NCI-H460 (cell line): ENCODE measurements around the gene ARMC9. TPM values are rescaled to one million over a fixed set of nuclear protein-coding genes. Genes with fewer than 3 reads are reported as not detected.

Source experiments
- DNase-seq: peaks from one replicate; pipeline ENCODE4 v3.0.0-alpha.2; 2016; ENCODE audit warnings: low read depth; ENCODE audit errors: extremely low read depth
- total RNA-seq: library from RNA; depleted of rRNA; stranded (reverse); fragments of >200 nt; shearing (Covaris generic); gene quantifications from 2 replicates; pipeline ENCODE4 v1.2.3, GENCODE V29; 2014

The ARMC9 gene
- total RNA-seq, 1 experiment from 2014 or later: 8.9 TPM

GRCh38 chr2:231306791-231307393 lies 108.5 kb downstream of the ARMC9 start:
- no peak for DNase-seq

DNA sequence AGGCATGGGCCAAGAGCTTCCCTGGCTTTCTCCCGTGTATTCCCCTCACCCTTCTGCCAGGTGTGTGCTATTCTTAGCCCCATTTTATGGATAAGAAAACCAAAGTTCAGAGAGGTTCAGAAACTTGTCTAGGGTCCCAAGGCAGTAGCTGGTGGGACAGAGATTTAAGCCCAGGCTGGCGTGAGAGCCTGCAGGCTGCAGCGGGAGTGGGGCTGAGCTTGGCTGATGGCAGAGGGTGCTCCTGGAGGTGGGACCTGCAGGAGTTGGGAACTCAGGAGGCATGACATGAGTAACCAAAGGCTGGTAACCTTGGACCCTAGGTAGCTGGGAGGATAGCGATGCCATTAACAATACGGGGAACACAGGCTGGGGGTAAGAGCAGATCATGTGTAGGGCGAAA lies 109.8 kb downstream of the ARMC9 start:
- no peak for DNase-seq

DNA sequence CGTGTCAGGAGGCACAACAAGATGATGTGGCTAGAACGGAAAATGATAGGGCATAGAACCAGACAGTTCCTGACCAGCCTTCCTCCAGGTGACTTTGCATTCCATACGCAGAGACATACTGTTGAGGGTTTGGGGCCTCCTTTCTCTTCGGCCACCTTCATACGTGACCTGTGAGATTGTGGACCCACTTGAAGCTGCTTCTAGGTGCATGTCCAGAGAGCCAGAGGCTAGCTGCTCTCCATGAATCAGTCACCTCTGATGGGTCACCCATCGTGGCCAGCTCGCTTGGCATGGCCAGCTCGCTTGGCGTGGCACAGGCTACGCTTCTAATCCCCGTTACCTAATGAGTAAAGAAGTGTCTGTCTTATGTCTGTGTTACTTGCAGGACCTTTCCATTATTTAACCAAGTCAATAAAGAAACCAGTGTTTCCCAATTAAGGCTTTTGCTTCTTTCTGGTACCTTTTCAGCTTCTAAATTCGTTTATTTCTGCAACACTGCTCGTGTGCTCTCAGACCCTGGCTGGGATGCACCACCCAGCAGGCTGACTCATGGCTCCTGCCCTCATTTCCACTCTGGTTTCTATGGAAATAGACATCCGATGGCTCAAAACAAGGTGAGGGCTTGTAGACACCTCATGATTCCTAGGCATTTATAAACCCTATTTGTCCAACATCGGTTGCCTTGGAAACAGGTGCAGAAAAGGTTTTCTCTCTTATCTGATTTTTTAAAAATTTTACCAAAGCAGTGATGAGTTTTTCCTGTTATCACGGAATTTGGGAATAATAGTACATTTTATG lies 110.4 kb downstream of the ARMC9 start:
- DNase-seq: no peak

DNA sequence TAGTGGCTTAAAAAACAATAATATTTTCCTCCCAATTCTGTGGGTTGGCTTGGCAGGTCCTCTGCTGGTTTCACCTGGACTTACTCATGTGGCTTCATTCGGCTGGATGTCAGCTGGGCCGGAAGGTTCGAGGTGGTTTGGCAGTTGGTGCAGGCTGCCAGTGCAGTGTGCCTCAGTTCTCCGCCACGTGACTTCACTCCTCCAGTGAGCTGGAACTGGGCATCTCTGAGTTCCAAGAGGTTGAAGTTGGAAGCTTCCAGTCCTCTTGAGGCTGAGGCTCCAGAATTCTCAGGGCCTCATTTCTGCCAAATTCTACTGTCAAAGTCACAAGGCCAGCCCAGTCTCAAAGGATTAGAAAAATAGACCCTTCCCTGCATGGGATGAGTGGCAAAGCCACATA lies 113.6 kb downstream of the ARMC9 start:
- DNase-seq: no peak

DNA sequence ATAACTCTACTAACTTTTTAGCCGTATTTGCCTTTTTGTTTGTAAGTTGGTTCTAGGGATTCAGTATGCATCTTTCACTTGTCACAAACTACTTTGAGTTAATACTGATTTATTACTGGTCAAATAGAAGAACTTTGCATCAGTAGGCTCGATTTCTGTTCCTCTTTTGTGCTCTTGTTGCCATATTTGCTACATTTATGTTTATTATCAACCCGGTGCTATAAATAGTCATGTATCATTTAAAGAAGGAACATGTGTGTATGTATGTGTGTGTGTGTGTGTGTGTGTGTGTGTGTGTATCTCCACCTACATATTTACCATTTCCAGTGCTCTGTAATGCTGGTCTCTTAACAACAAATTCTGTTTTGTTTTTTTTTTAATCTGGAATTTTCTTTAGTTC lies 117.5 kb downstream of the ARMC9 start:
- DNase-seq: no peak

DNA sequence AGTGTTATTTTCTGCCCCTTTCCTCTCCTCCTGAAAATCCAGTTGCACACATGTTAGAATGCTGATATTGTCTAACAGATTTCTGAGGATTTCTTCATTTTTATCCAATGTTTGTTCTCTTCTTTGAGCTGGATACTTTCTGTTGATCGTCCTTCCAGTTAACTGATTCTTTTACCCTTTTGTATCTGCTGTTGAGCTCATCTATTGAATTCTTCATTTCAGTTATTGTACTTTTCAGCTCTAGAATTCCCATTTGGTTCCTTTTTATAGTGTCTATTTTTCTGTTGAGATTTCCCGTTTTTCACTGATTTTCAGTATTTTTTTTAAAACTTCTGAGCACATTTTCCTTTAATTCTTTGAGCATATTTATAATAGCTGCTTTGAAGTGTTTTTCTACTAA lies 119.1 kb downstream of the ARMC9 start:
- DNase-seq: no peak

- DNase-seq: no peak
Measured at GRCh38 chr2:231318436-231318835, 120.0 kb downstream of the ARMC9 start.

DNA sequence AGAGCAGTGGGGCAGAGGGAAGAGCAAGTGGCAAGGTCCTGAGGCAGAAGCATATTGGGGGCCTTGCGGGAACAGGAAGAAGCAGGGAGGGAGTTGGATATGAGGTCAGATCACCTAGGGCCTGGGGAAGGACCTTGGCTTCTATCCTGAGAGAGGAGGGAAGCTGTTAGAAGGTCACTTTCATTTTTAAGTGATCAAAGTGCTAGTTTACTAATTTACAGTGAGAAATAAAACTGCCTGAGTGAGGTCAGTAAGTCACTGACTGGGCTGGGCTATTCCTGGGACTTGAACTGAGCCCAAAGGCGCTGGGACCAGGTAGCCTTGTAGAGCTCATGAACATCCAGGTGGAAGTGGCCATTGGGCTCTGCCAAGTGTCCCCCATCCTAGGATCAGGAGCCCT lies 120.5 kb downstream of the ARMC9 start:
- DNase-seq: no peak

- DNase-seq: no peak
Measured at GRCh38 chr2:231319867-231320266, 121.4 kb downstream of the ARMC9 start.

GRCh38 chr2:231321021-231321420 lies 122.6 kb downstream of the ARMC9 start:
- no peak for DNase-seq

GRCh38 chr2:231321556-231322334 lies 123.3 kb downstream of the ARMC9 start:
- DNase-seq: no peak

DNA sequence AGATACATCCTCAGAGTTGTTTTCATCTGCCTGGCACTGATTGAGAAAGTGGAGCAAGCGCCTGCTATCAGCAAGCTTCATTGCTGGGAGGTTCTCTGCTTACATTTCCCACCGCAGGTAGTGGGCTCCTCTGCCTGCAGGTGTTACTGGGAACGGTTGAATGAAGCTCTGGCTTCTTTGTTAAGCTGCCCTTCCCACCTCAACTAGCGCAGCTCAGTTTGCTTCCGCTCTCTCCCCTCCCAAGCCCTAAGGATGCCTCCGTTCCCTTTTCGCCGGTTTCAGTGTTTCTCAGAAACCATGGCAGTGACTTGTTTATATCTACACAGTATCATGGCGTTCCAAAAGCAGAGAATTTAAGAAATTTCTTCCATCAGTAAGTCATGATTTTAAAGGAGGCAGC lies 124.9 kb downstream of the ARMC9 start:
- no peak for DNase-seq

DNA sequence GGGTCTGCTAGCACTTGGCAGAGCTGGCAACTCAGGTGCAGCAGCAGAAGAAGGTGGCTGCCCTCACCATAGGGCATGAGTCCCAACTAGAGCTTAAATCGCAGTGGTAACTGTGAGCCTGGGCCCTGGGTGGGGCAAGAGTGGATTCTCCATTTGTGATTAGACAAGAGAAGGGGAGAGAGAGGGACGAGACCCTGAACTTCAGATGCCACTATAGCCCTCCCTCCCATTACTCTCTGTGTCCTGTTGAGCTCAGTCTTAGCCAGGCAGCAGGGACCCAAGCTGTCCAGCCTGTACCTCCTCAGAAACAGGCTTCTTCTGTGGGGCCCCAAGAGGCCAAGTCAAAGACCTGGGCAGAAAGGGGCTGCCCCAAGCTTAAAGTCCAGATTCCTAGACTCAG lies 127.4 kb downstream of the ARMC9 start:
- no peak for DNase-seq

DNA sequence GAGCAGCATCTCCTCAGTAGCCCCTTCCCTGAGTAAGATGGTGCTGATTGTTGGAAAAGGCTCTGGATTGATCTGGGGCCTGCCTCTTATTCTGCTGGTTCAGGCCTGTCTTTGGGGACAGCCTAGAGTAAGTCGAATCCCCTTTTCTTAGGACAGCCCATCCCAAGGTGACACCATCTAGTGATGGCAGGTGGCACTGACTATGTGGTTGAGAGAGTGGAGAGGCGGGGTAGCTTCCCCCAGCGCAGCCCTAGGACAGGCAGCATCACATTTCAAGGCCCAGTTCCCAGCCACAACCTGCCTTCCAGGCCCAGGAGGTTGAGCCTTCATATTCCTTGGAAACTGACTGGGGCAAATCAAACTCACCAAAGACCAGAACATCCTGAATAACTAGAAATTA lies 128.0 kb downstream of the ARMC9 start:
- no peak for DNase-seq

- DNase-seq: no peak
Measured at GRCh38 chr2:231330311-231330710, 131.9 kb downstream of the ARMC9 start.

- no peak for DNase-seq
Measured at GRCh38 chr2:231331533-231331932, 133.1 kb downstream of the ARMC9 start.

- DNase-seq: no peak
Measured at GRCh38 chr2:231332388-231332787, 134.0 kb downstream of the ARMC9 start.

DNA sequence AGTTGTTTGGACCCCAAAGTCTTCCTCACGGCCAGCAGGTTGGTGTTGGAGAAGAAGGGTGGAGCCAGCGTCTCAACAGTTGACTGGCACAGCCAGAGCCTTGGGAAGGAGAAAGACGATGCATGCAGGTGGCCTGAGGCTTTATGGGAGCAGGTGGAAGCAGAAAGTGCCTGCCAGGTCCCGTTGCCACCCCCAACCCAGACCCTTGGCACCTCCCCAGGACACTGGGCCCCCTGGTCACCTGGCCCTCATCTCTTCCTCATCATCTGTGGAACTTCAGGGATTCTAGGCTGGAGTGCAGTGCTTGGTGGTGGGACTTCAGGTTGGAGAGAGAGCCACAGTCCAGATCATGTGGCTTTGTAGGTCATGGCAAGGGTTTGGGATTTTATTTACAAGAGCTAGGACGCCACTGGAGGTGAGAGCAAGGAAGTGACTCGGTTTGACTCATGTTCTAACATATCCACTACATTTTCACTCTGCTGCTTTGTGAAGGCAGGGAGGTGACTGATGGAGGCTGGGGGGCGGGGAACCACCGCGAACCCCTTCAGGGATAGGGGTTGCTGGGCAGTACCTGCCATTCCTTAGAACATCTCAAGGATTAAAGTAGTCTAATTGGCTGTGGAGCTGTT lies 134.6 kb downstream of the ARMC9 start:
- no peak for DNase-seq

GRCh38 chr2:231334179-231334930 lies 135.9 kb downstream of the ARMC9 start:
- DNase-seq: no peak

- no peak for DNase-seq
Measured at GRCh38 chr2:231334981-231335380, 136.6 kb downstream of the ARMC9 start.

GRCh38 chr2:231335591-231335990 lies 137.2 kb downstream of the ARMC9 start:
- no peak for DNase-seq
